Activated B cell treated with CpG ODN at 0.5 μM for 24 hours (primary cell): ENCODE results near the gene CDK14. TPM values are rescaled to one million over a fixed set of nuclear protein-coding genes. Genes with fewer than 3 reads are reported as not detected.

Experiments
- ATAC-seq: fragments of 200-7000 bp; cut with Tn5 transposase; one replicate; pipeline ENCODE4 v1.10.0; 2021; ENCODE audit warnings: low read depth, mild to moderate bottlenecking, moderate library complexity
- CTCF ChIA-PET: fragments of 350-600 bp; sonication (Branson Sonifier 250); formaldehyde crosslinking; loops from one replicate; lab custom pipeline; 2021; ENCODE audit warnings: antibody characterized with exemption; lab: Charles Lee
- POLR2A ChIA-PET: fragments of 350-600 bp; sonication (Branson Sonifier 250); formaldehyde crosslinking; loops from one replicate; lab custom pipeline; 2021; ENCODE audit warnings: antibody characterized with exemption; lab: Charles Lee
- DNase-seq: peaks from one replicate; pipeline ENCODE4 v3.0.0; 2022
- H3K27ac Mint-ChIP-seq: one replicate; pipeline ENCODE4 v1.8.0; 2020; ENCODE audit warnings: mixed read lengths
- H3K27me3 Mint-ChIP-seq: one replicate; pipeline ENCODE4 v1.8.0; 2021; ENCODE audit warnings: mixed read lengths
- H3K36me3 Mint-ChIP-seq: one replicate; pipeline ENCODE4 v1.8.0; 2021; ENCODE audit warnings: low read depth, mixed read lengths
- H3K4me1 Mint-ChIP-seq: one replicate; pipeline ENCODE4 v1.8.0; 2021; ENCODE audit warnings: mixed read lengths
- H3K4me3 Mint-ChIP-seq: one replicate; pipeline ENCODE4 v1.8.0; 2020; ENCODE audit warnings: mild to moderate bottlenecking, mixed read lengths
- H3K9me3 Mint-ChIP-seq: one replicate; pipeline ENCODE4 v1.8.0; 2020; ENCODE audit warnings: mixed read lengths
- intact Hi-C: fragments of 100-400 bp; cut with micrococcal nuclease; formaldehyde crosslinking; loops from one replicate; pipeline ENCODE4 v1.15.1; 2024
- total RNA-seq: library from RNA; stranded (reverse); gene quantifications from 2 replicates; pipeline ENCODE4 v1.2.3, GENCODE V29; 2022
- TF ChIP-seq, protein P1 (sequence below): fragments of 200-600 bp; IDR thresholded peaks from one replicate; pipeline ENCODE4 v1.8.0; 2022; ENCODE audit warnings: antibody characterized with exemption, mild to moderate bottlenecking

Gene CDK14
- total RNA-seq, 1 donor from 2014 or later = 140 TPM

DNA sequence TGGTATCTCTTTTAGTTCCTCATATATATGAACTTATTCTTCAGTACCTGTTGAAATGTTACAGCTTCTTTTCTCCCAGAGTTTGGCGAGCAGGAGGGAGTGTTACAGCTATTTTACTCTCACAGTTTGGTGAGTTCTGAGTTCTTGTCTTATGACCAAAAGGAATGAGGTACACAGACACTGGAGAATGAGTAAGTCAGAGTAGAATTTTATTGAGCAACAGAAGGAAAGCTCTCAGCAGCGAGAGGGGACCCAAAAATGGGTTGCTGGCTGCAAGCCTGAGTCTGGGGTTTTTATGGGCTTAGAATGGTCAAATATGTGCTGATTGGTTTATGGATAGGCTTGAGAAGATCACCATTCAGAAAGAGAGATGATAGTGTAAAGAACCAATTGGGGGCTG is 175.2 kb downstream of the CDK14 start:
- intact Hi-C loops = no loop called here

DNA sequence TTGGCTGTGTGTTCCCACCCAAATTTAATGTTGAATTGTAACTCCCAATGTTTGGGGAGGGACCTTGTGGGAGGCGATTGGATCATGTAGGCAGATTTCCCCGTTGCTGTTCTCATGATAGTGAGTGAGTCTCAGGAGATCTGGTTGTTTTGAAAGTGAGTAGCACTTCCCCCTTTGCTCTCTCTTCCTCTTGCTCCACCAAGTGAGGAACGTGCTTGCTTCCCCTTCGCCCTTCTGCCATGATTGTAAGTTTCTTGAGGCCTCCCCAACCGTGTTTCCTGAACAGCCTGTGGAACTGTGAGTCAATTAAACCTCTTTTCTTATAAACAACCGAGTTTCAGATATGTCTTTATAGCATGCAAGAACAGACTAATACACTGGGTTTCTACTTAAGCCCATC is 176.3 kb downstream of the CDK14 start:
- H3K27ac Mint-ChIP-seq = peak overlapping the region; percentile 89
- peaks cover 37% of the 10 kb centered on the region for H3K4me1 Mint-ChIP-seq
- POLR2A ChIA-PET = no interaction called here
- peak; percentile 30 for DNase-seq
- CTCF ChIA-PET = no interaction called here
- intact Hi-C loops = loop anchor here (1.0 to 2.0 kb wide), 3 partner anchors 14 to 63 kb away; no protein-coding TSS in a partner anchor
- no peaks in the 10 kb centered on the region for H3K27me3 Mint-ChIP-seq
- peaks cover 59% of the 10 kb centered on the region for H3K36me3 Mint-ChIP-seq
- H3K9me3 Mint-ChIP-seq = peaks cover 26% of the 10 kb centered on the region
- peak; percentile 91 for ATAC-seq
- TF ChIP-seq, protein P1, sequence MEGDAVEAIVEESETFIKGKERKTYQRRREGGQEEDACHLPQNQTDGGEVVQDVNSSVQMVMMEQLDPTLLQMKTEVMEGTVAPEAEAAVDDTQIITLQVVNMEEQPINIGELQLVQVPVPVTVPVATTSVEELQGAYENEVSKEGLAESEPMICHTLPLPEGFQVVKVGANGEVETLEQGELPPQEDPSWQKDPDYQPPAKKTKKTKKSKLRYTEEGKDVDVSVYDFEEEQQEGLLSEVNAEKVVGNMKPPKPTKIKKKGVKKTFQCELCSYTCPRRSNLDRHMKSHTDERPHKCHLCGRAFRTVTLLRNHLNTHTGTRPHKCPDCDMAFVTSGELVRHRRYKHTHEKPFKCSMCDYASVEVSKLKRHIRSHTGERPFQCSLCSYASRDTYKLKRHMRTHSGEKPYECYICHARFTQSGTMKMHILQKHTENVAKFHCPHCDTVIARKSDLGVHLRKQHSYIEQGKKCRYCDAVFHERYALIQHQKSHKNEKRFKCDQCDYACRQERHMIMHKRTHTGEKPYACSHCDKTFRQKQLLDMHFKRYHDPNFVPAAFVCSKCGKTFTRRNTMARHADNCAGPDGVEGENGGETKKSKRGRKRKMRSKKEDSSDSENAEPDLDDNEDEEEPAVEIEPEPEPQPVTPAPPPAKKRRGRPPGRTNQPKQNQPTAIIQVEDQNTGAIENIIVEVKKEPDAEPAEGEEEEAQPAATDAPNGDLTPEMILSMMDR = no peak
- H3K4me3 Mint-ChIP-seq = peak overlapping the region; percentile 36

More for the DNA sequence above, 175.2 kb downstream of the CDK14 start:
- Mint-ChIP-seq H3K4me1 (peaks cover 46% of the 10 kb centered on the region), H3K9me3 (peaks cover 26% of the 10 kb centered on the region), H3K27me3 (no peaks in the 10 kb centered on the region), H3K4me3 (no peak overlapping the region), H3K36me3 (peaks cover 70% of the 10 kb centered on the region), H3K27ac (peak overlapping the region; percentile 89)
- POLR2A ChIA-PET = no interaction called here
- no peak for DNase-seq
- TF ChIP-seq, protein P1 = no peak
- CTCF ChIA-PET = interaction anchor here (0.9 kb wide), 1 partner anchor 62 kb away, joined by 4 read pairs; no protein-coding TSS in a partner anchor
- ATAC-seq = no peak

DNA sequence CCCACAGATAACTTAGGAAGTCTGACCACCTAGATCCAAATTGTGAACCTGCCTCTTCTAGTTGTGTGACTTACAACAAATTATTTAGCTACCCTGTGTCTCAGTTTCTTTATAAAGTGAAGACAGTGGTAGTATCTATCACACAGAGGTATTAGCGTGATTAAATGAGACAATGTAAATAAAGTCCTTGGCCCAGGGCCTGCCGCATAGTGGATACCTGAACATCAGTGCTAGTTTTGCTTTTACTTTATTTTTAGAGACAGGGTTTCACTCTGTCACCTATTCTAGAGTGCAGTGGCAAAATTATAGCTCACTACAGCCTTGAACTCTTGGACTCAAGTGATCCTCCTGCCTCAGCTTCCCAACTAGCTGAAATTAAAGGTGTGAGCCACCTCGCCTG is 177.1 kb downstream of the CDK14 start:
- intact Hi-C loops = loop anchor here (2.0 kb wide), 1 partner anchor 14 kb away; no protein-coding TSS in a partner anchor
- ATAC-seq (no peak), DNase-seq (no peak)
- peak overlapping the region; percentile 63 for H3K27ac Mint-ChIP-seq
- H3K4me1 Mint-ChIP-seq = peaks cover 34% of the 10 kb centered on the region
- peaks cover 26% of the 10 kb centered on the region for H3K9me3 Mint-ChIP-seq
- H3K4me3 Mint-ChIP-seq = no peak overlapping the region
- peaks cover 52% of the 10 kb centered on the region for H3K36me3 Mint-ChIP-seq
- ChIA-PET POLR2A (interaction anchor here (0.9 kb wide), 1 partner anchor 16 kb away, joined by 8 read pairs; no protein-coding TSS in a partner anchor), CTCF (no interaction called here)
- H3K27me3 Mint-ChIP-seq = no peaks in the 10 kb centered on the region
- TF ChIP-seq, protein P1 = no peak

DNA sequence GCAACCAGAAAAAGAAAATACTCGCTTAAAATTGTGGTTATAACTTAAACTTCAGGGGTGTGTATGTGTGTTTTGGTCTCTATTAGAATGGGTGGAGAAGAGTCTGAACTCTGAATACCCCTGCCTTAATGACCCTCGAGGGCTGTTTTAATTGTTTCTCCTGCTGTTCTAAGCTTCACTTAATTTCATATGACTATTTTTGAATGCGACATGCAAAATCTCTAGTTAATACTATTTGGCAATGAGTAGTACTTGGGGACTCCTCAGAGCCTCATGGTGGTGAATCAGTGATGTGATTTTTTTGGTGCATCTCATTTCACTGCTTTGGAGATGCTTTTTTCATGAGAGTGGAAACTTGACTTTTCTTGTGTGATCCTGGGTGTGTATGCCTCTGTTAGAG is 178.6 kb downstream of the CDK14 start:
- H3K27ac Mint-ChIP-seq = peak overlapping the region; percentile 69

GRCh38 chr7:90775383-90775965 is 179.4 kb downstream of the CDK14 start:
- intact Hi-C loops = no loop called here
- H3K27me3 Mint-ChIP-seq = no peaks in the 10 kb centered on the region
- ChIA-PET POLR2A (no interaction called here), CTCF (no interaction called here)
- H3K4me3 Mint-ChIP-seq = no peak overlapping the region
- H3K9me3 Mint-ChIP-seq = peaks cover 21% of the 10 kb centered on the region
- no peak for DNase-seq
- ATAC-seq = no peak
- peaks cover 34% of the 10 kb centered on the region for H3K4me1 Mint-ChIP-seq
- no peak overlapping the region for H3K27ac Mint-ChIP-seq
- peaks cover 39% of the 10 kb centered on the region for H3K36me3 Mint-ChIP-seq
- TF ChIP-seq, protein P1 = no peak

More for the DNA sequence above, 178.6 kb downstream of the CDK14 start:
- Mint-ChIP-seq H3K4me1 (peaks cover 34% of the 10 kb centered on the region), H3K4me3 (no peak overlapping the region), H3K27me3 (no peaks in the 10 kb centered on the region), H3K36me3 (peaks cover 43% of the 10 kb centered on the region), H3K9me3 (peaks cover 23% of the 10 kb centered on the region)
- DNase-seq (no peak), ATAC-seq (no peak)
- POLR2A ChIA-PET = interaction anchor here (1.2 kb wide), 1 partner anchor 43 kb away, joined by 3 read pairs; no protein-coding TSS in a partner anchor
- TF ChIP-seq, protein P1 = no peak
- CTCF ChIA-PET = no interaction called here
- intact Hi-C loops = no loop called here
